Stomach (tissue), 9 donors: ENCODE results near the gene RUFY3. TPM values are rescaled to one million over a fixed set of nuclear protein-coding genes. Genes with fewer than 3 reads are reported as not detected.

Experiments used
- DNase-seq, 2 donors: peaks; one replicate each; pipeline versions ENCODE4 v3.0.0 to v3.0.0-alpha.2; 2013 to 2019
- H3K27ac ChIP-seq, 5 donors: fragments of 200-600 bp in 4 of 5; sonication (generic) in 4 of 5; one replicate each; pipeline ENCODE4 v1.5.1; 2013 to 2019; ENCODE audit warnings: mild to moderate bottlenecking in 1 of 5, moderate library complexity in 1 of 5
- H3K27me3 ChIP-seq, 3 donors: fragments of 200-600 bp; sonication (generic); one replicate each; pipeline ENCODE4 v1.5.1; 2017 to 2019; ENCODE audit warnings: mixed run types in 1 of 3
- H3K36me3 ChIP-seq, 4 donors: fragments of 200-600 bp; sonication (generic); 1 replicate in 3 of 4; 2 replicates in 1 of 4; pipeline ENCODE4 v1.5.1; 2016 to 2019
- H3K4me1 ChIP-seq, 4 donors: fragments of 200-600 bp; sonication (generic); one replicate each; pipeline ENCODE4 v1.5.1; 2016 to 2019
- H3K4me3 ChIP-seq, 4 donors: fragments of 200-600 bp; sonication (generic) in 3 of 4; one replicate each; pipeline ENCODE4 v1.5.1; 2016 to 2019; ENCODE audit warnings: mild to moderate bottlenecking in 1 of 4
- H3K9me3 ChIP-seq, 4 donors: fragments of 200-600 bp; sonication (generic); one replicate each; pipeline ENCODE4 v1.5.1; 2016 to 2019
- CTCF ChIP-seq, 7 experiments: fragments of 450-650 bp in 4 of 7; fragments of 200-600 bp in 3 of 7; sonication (generic) in 3 of 7; IDR thresholded peaks; one replicate each; pipeline ENCODE4 v1.5.1; 2016 to 2019; ENCODE audit warnings: antibody characterized with exemption in 7 of 7, control low read depth in 2 of 7, mild to moderate bottlenecking in 1 of 7
- EP300 ChIP-seq: sonication (generic); formaldehyde crosslinking; IDR thresholded peaks from one replicate; pipeline ENCODE4 v1.6.1; 2017; ENCODE audit warnings: antibody characterized with exemption
- POLR2A ChIP-seq, 4 donors: fragments of 450-650 bp; IDR thresholded peaks; one replicate each; pipeline ENCODE4 v1.6.1; 2016; ENCODE audit warnings: antibody characterized with exemption in 4 of 4, control low read depth in 2 of 4, mild to moderate bottlenecking in 1 of 4, moderate library complexity in 1 of 4
- POLR2AphosphoS5 ChIP-seq, 3 donors: sonication (generic); formaldehyde crosslinking; IDR thresholded peaks; one replicate each; pipeline ENCODE4 v1.6.1; 2016; ENCODE audit warnings: antibody characterized with exemption in 3 of 3
- WGBS, 5 donors: extraction: QIAGEN DNeasy Blood & Tissue Kit in 3 of 5; methylation state at CpG; one replicate each; pipeline versions ENCODE4 v1.1.5 to v1.1.7; 2013 to 2018; 5-methylcytosine and 5-hydroxymethylcytosine counted together
- intact Hi-C: fragments of 100-400 bp; cut with DNase I; formaldehyde crosslinking; loops from one replicate; pipeline ENCODE4 v1.15.1; 2023; ENCODE audit warnings: low total_unique reads
- polyA plus RNA-seq, 3 donors: library from polyadenylated mRNA; stranded (reverse); fragments of 200-250 nt; gene quantifications; one replicate each; pipeline ENCODE4 v1.2.3, GENCODE V29; 2013
- total RNA-seq, 5 donors: library from RNA; depleted of rRNA; stranded (reverse); fragments of >200 nt; gene quantifications; one replicate each; pipeline versions ENCODE4 v1.1.0 to v1.2.3, GENCODE V29; 2014 to 2016
- donor health status: healthy with polysubstance abuse.
- donor health status: Bipolar disorder and iron deficiency.
- donor health status: healthy.

Gene RUFY3
- total and polyA plus RNA-seq, 8 donors: 13.2 to 120 (median 51.3) TPM

- Histone ChIP-seq H3K27me3 (no peaks in the 10 kb centered on the region), H3K4me3 (no peak overlapping the region), H3K36me3 (no peaks in the 10 kb centered on the region), H3K9me3 (no peaks in the 10 kb centered on the region), H3K27ac (no peak overlapping the region), H3K4me1 (peaks cover 0 to 55% (median 23%) of the 10 kb centered on the region in 4 donors)
- no peak for DNase-seq
- intact Hi-C loops: no loop called here
- TF ChIP-seq EP300: no peak
- no peak for TF ChIP-seq POLR2A (IDR thresholded peaks at IDR 0.05)
- TF ChIP-seq CTCF (IDR thresholded peaks at IDR 0.05): no peak
- TF ChIP-seq POLR2AphosphoS5 (IDR thresholded peaks at IDR 0.05): no peak
- WGBS, 5 donors: 79 to 100% (median 94%) methylated on average over 1 of the region's 1 CpG
Measured at GRCh38 chr4:70743731-70744130, 22.0 kb downstream of the RUFY3 start.

GRCh38 chr4:70746179-70746839 lies 24.5 kb downstream of the RUFY3 start:
- no peaks in the 10 kb centered on the region for H3K27me3 ChIP-seq
- intact Hi-C loops: no loop called here
- no peak for TF ChIP-seq EP300
- no peak for TF ChIP-seq CTCF (IDR thresholded peaks at IDR 0.05)
- TF ChIP-seq POLR2AphosphoS5 (IDR thresholded peaks at IDR 0.05): no peak
- no peak for TF ChIP-seq POLR2A (IDR thresholded peaks at IDR 0.05)
- H3K9me3 ChIP-seq: no peaks in the 10 kb centered on the region
- H3K27ac ChIP-seq: no peak overlapping the region
- H3K4me1 ChIP-seq: peaks cover 0 to 31% (median 15%) of the 10 kb centered on the region in 4 donors
- no peak overlapping the region for H3K4me3 ChIP-seq
- no peak for DNase-seq
- no peaks in the 10 kb centered on the region for H3K36me3 ChIP-seq
- 88 to 94% (median 91%) methylated on average over 9 of the region's 9 CpGs for WGBS, 5 donors

DNA sequence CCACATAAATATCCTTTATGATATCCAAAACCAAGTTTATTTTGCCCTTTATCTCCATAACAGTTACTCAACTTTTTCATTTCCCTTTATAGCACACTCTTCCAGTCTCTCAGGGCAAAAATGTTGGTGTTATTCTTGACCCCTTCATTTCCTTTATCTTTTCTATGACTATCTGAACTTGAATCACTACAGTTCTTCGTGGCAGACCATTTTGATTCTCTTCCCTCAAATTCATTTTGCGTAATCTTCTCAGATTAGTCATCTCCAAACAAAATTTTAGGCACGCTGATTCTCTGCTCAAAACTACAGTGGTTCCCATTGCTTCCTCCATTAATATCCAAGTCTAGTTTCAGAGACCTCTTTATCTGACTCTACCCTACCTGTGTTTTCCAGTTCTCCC lies 26.1 kb downstream of the RUFY3 start:
- Histone ChIP-seq H3K4me3 (no peak overlapping the region), H3K9me3 (no peaks in the 10 kb centered on the region), H3K36me3 (no peaks in the 10 kb centered on the region), H3K4me1 (peaks cover 0 to 20% (median 7%) of the 10 kb centered on the region in 4 donors), H3K27me3 (no peaks in the 10 kb centered on the region), H3K27ac (no peak overlapping the region)
- no peak for TF ChIP-seq EP300
- intact Hi-C loops: no loop called here
- DNase-seq: no peak
- WGBS, 5 donors: 78 to 89% (median 87%) methylated on average over 3 of the region's 3 CpGs

DNA sequence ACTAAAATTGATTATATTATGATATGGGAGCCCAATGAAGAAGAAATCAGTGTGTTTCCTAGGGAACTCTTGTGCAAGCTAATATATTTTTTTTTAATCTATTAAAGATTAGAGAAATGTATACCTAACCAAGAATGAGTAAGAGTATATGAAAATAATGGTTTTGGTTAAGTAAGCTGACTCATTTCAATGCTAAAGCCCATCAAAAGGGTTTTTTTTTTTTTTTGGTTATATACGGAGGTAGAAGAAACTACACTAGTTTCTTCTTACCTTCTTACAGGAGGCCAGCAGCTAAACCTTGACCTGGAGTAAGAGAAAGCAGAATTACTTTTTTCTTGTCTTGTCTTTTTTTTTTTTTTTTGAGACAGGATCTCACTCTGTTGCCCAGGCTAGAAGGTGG lies 27.5 kb downstream of the RUFY3 start:
- no peaks in the 10 kb centered on the region for H3K9me3 ChIP-seq
- no peak overlapping the region for H3K4me3 ChIP-seq
- peaks cover 0 to 12% (median 6%) of the 10 kb centered on the region in 4 donors for H3K4me1 ChIP-seq
- no peaks in the 10 kb centered on the region for H3K27me3 ChIP-seq
- 33 to 62% (median 47%) methylated on average over 1 of the region's 1 CpG for WGBS, 5 donors
- no peak for DNase-seq
- no peak for TF ChIP-seq POLR2AphosphoS5 (IDR thresholded peaks at IDR 0.05)
- TF ChIP-seq EP300: no peak
- H3K27ac ChIP-seq: no peak overlapping the region
- intact Hi-C loops: no loop called here
- H3K36me3 ChIP-seq: no peaks in the 10 kb centered on the region

GRCh38 chr4:70752236-70752635 lies 30.5 kb downstream of the RUFY3 start:
- intact Hi-C loops: no loop called here
- H3K36me3 ChIP-seq: no peaks in the 10 kb centered on the region
- H3K27ac ChIP-seq: no peak overlapping the region
- no peaks in the 10 kb centered on the region for H3K9me3 ChIP-seq
- no peaks in the 10 kb centered on the region for H3K27me3 ChIP-seq
- H3K4me1 ChIP-seq: peaks cover 0 to 7% (median 3%) of the 10 kb centered on the region in 4 donors
- 81 to 100% (median 97%) methylated on average over 1 of the region's 1 CpG for WGBS, 5 donors
- TF ChIP-seq CTCF (IDR thresholded peaks at IDR 0.05) (no peak), POLR2A (IDR thresholded peaks at IDR 0.05) (no peak), POLR2AphosphoS5 (IDR thresholded peaks at IDR 0.05) (no peak), EP300 (no peak)
- H3K4me3 ChIP-seq: no peak overlapping the region
- no peak for DNase-seq
